Trophoblast cell (in vitro differentiated cells and primary cell): ENCODE measurements around the gene FRMD5.

Experiments used
- DNase-seq, 2 donors: peaks; one replicate each; pipeline ENCODE4 v3.0.0-alpha.2; 2016
- H2AFZ ChIP-seq: 2 replicates; pipeline ENCODE4 v1.6.1; 2013; ENCODE audit warnings: low read length, moderate library complexity, mild to moderate bottlenecking; ENCODE audit not compliant: insufficient read depth, poor library complexity
- H2AK5ac ChIP-seq: 2 replicates; pipeline ENCODE4 v1.6.1; 2013; ENCODE audit warnings: mild to moderate bottlenecking, low read length
- H2BK120ac ChIP-seq: 2 replicates; pipeline ENCODE4 v1.6.1; 2013; ENCODE audit warnings: low read length, mild to moderate bottlenecking, moderate library complexity; ENCODE audit not compliant: insufficient read depth, poor library complexity
- H2BK12ac ChIP-seq: 2 replicates; pipeline ENCODE4 v1.6.1; 2013; ENCODE audit warnings: mild to moderate bottlenecking, low read length, moderate library complexity
- H2BK5ac ChIP-seq: 2 replicates; pipeline ENCODE4 v1.6.1; 2013; ENCODE audit warnings: low read length, low read depth, moderate library complexity, mild to moderate bottlenecking; ENCODE audit not compliant: poor library complexity
- H3K14ac ChIP-seq: 2 replicates; pipeline ENCODE4 v1.6.1; 2013; ENCODE audit warnings: mild to moderate bottlenecking, low read length
- H3K18ac ChIP-seq: 2 replicates; pipeline ENCODE4 v1.6.1; 2013; ENCODE audit warnings: mild to moderate bottlenecking, low read length
- H3K23ac ChIP-seq: 2 replicates; pipeline ENCODE4 v1.6.1; 2013; ENCODE audit warnings: low read length
- H3K27ac ChIP-seq: 2 replicates; pipeline ENCODE4 v1.5.1; 2013; ENCODE audit warnings: low read depth, mild to moderate bottlenecking, inconsistent platforms, low read length, moderate library complexity
- H3K27me3 ChIP-seq: 2 replicates; pipeline ENCODE4 v1.6.1; 2013; ENCODE audit warnings: inconsistent platforms, mild to moderate bottlenecking, low read length, moderate library complexity; ENCODE audit not compliant: insufficient read depth
- H3K36me3 ChIP-seq, 2 experiments: 1 replicate in 1 of 2; 2 replicates in 1 of 2; pipeline ENCODE4 v1.6.1; 2013; ENCODE audit warnings: low read length in 2 of 2, mild to moderate bottlenecking in 2 of 2, moderate library complexity in 1 of 2; ENCODE audit not compliant: insufficient read depth in 2 of 2, control insufficient read depth in 1 of 2
- H3K4ac ChIP-seq: 2 replicates; pipeline ENCODE4 v1.6.1; 2013; ENCODE audit warnings: low read depth, mild to moderate bottlenecking, low read length, moderate library complexity
- H3K4me1 ChIP-seq, 2 experiments: 1 replicate in 1 of 2; 2 replicates in 1 of 2; pipeline ENCODE4 v1.6.1; 2013; ENCODE audit warnings: low read length in 2 of 2, mild to moderate bottlenecking in 2 of 2, moderate library complexity in 1 of 2; ENCODE audit not compliant: insufficient read depth in 2 of 2, control insufficient read depth in 1 of 2
- H3K4me2 ChIP-seq: 2 replicates; pipeline ENCODE4 v1.6.1; 2013; ENCODE audit warnings: inconsistent platforms, mild to moderate bottlenecking, low read length, moderate library complexity
- H3K4me3 ChIP-seq: 2 replicates; pipeline ENCODE4 v1.5.1; 2013; ENCODE audit warnings: mild to moderate bottlenecking, low read depth, low read length, inconsistent platforms
- H3K79me1 ChIP-seq: one replicate; pipeline ENCODE4 v1.6.1; 2013; ENCODE audit warnings: low read length
- H3K79me2 ChIP-seq: 2 replicates; pipeline ENCODE4 v1.6.1; 2013; ENCODE audit warnings: low read length, mild to moderate bottlenecking; ENCODE audit not compliant: control insufficient read depth, insufficient read depth, poor library complexity
- H3K9ac ChIP-seq: 2 replicates; pipeline ENCODE4 v1.6.1; 2013; ENCODE audit warnings: mild to moderate bottlenecking, low read length
- H3K9me3 ChIP-seq: 2 replicates; pipeline ENCODE4 v1.6.1; 2013; ENCODE audit warnings: low read depth, mild to moderate bottlenecking, control low read depth, inconsistent platforms, low read length; ENCODE audit not compliant: insufficient read depth
- H4K12ac ChIP-seq: 2 replicates; pipeline ENCODE4 v1.6.1; 2013; ENCODE audit warnings: low read depth, mild to moderate bottlenecking, low read length, moderate library complexity
- H4K8ac ChIP-seq: 2 replicates; pipeline ENCODE4 v1.6.1; 2013; ENCODE audit warnings: low read depth, mild to moderate bottlenecking, low read length, moderate library complexity
- H4K91ac ChIP-seq: one replicate; pipeline ENCODE4 v1.6.1; 2013; ENCODE audit warnings: low read depth, mild to moderate bottlenecking, low read length, moderate library complexity
- WGBS: extraction: QIAGEN DNeasy Blood & Tissue Kit; methylation state at CpG from one replicate; pipeline ENCODE4 v1.1.7; 2013; ENCODE audit warnings: missing lambda C conversion rate; ENCODE audit not compliant: insufficient read length, insufficient coverage; ENCODE audit errors: extremely low coverage; 5-methylcytosine and 5-hydroxymethylcytosine counted together

Gene FRMD5

GRCh38 chr15:43974852-43975251 is 220.2 kb downstream of the FRMD5 start:
- no peak overlapping the region for H2AFZ ChIP-seq
- no peak overlapping the region for H3K27ac ChIP-seq
- H3K18ac ChIP-seq = no peak overlapping the region
- H3K79me1 ChIP-seq = no peaks in the 10 kb centered on the region
- no peak overlapping the region for H3K23ac ChIP-seq
- no peak overlapping the region for H2AK5ac ChIP-seq
- H3K9me3 ChIP-seq = no peaks in the 10 kb centered on the region
- H3K4me1 ChIP-seq = no peaks in the 10 kb centered on the region
- H2BK120ac ChIP-seq = no peak overlapping the region
- H2BK5ac ChIP-seq = no peak overlapping the region
- H3K14ac ChIP-seq = no peak overlapping the region
- H3K4me3 ChIP-seq = no peak overlapping the region
- H4K91ac ChIP-seq = no peak overlapping the region
- no peak overlapping the region for H3K9ac ChIP-seq
- no peaks in the 10 kb centered on the region for H3K27me3 ChIP-seq
- DNase-seq = no peak
- no peak overlapping the region for H3K4me2 ChIP-seq
- no peak overlapping the region for H4K12ac ChIP-seq
- H2BK12ac ChIP-seq = no peak overlapping the region
- no CpG with 5 or more reads among the region's 3 CpGs for WGBS
- H3K36me3 ChIP-seq = no peaks in the 10 kb centered on the region
- no peak overlapping the region for H4K8ac ChIP-seq
- H3K4ac ChIP-seq = no peak overlapping the region
- no peaks in the 10 kb centered on the region for H3K79me2 ChIP-seq

- H2BK5ac ChIP-seq = no peak overlapping the region
- no peaks in the 10 kb centered on the region for H3K9me3 ChIP-seq
- WGBS = no CpG with 5 or more reads among the region's 1 CpG
- H3K36me3 ChIP-seq = no peaks in the 10 kb centered on the region
- H3K4me3 ChIP-seq = no peak overlapping the region
- H3K4me1 ChIP-seq = no peaks in the 10 kb centered on the region
- H3K79me1 ChIP-seq = no peaks in the 10 kb centered on the region
- H3K9ac ChIP-seq = no peak overlapping the region
- H4K91ac ChIP-seq = no peak overlapping the region
- no peaks in the 10 kb centered on the region for H3K79me2 ChIP-seq
- no peak overlapping the region for H3K4me2 ChIP-seq
- no peak for DNase-seq
- H2AK5ac ChIP-seq = no peak overlapping the region
- H3K23ac ChIP-seq = no peak overlapping the region
- H3K27ac ChIP-seq = no peak overlapping the region
- H3K4ac ChIP-seq = no peak overlapping the region
- no peak overlapping the region for H2AFZ ChIP-seq
- no peak overlapping the region for H3K14ac ChIP-seq
- no peak overlapping the region for H3K18ac ChIP-seq
- H4K12ac ChIP-seq = no peak overlapping the region
- H2BK12ac ChIP-seq = no peak overlapping the region
- H3K27me3 ChIP-seq = no peaks in the 10 kb centered on the region
- no peak overlapping the region for H4K8ac ChIP-seq
- no peak overlapping the region for H2BK120ac ChIP-seq
Observed at GRCh38 chr15:43969802-43970375, 225.2 kb downstream of the FRMD5 start.

GRCh38 chr15:43968551-43968950 is 226.5 kb downstream of the FRMD5 start:
- Histone ChIP-seq H3K79me1 (no peaks in the 10 kb centered on the region), H3K14ac (no peak overlapping the region), H2BK5ac (no peak overlapping the region), H4K12ac (no peak overlapping the region), H3K4me2 (no peak overlapping the region), H3K79me2 (no peaks in the 10 kb centered on the region), H3K36me3 (no peaks in the 10 kb centered on the region), H3K18ac (no peak overlapping the region), H3K27ac (no peak overlapping the region), H3K4ac (no peak overlapping the region), H2AFZ (no peak overlapping the region), H3K4me3 (no peak overlapping the region), H3K4me1 (no peaks in the 10 kb centered on the region), H2BK12ac (no peak overlapping the region), H3K27me3 (no peaks in the 10 kb centered on the region), H2BK120ac (no peak overlapping the region), H2AK5ac (no peak overlapping the region), H4K91ac (no peak overlapping the region), H3K23ac (no peak overlapping the region), H3K9ac (no peak overlapping the region), H4K8ac (no peak overlapping the region), H3K9me3 (no peaks in the 10 kb centered on the region)
- DNase-seq = no peak
- WGBS = no CpG with 5 or more reads among the region's 3 CpGs

- Histone ChIP-seq H3K4ac (no peak overlapping the region), H3K36me3 (no peaks in the 10 kb centered on the region), H3K23ac (no peak overlapping the region), H4K12ac (no peak overlapping the region), H3K9ac (no peak overlapping the region), H4K8ac (no peak overlapping the region), H3K27ac (no peak overlapping the region), H3K27me3 (no peaks in the 10 kb centered on the region), H3K4me2 (no peak overlapping the region), H3K79me2 (no peaks in the 10 kb centered on the region), H2BK12ac (no peak overlapping the region), H4K91ac (no peak overlapping the region), H3K79me1 (no peaks in the 10 kb centered on the region), H3K4me3 (no peak overlapping the region), H3K9me3 (no peaks in the 10 kb centered on the region), H3K4me1 (no peaks in the 10 kb centered on the region), H3K18ac (no peak overlapping the region), H2AK5ac (no peak overlapping the region), H2BK120ac (no peak overlapping the region), H2BK5ac (no peak overlapping the region), H2AFZ (no peak overlapping the region), H3K14ac (no peak overlapping the region)
- no peak for DNase-seq
Observed at GRCh38 chr15:43966646-43967045, 228.4 kb downstream of the FRMD5 start.
